Heart left ventricle (tissue), 16 donors: ENCODE measurements around the gene RBMS1. TPM values are rescaled to one million over a fixed set of nuclear protein-coding genes. Genes with fewer than 3 reads are reported as not detected.

ENCODE experiments used
- ATAC-seq, 4 donors: fragments of 200-7000 bp; cut with Tn5 transposase; one replicate each; pipeline ENCODE4 v1.9.1; 2020 to 2022; ENCODE audit warnings: moderate library complexity in 4 of 4, mild to moderate bottlenecking in 3 of 4, moderate number of reproducible peaks in 1 of 4
- DNase-seq, 5 donors: peaks; one replicate each; pipeline ENCODE4 v3.0.0-alpha.2; 2020
- H3K27ac ChIP-seq, 12 donors: fragments of 200-600 bp; sonication (generic) in 4 of 12; one replicate each; pipeline versions ENCODE4 v1.5.0 to v1.8.0; 2016 to 2022; ENCODE audit warnings: mild to moderate bottlenecking in 2 of 12
- H3K27me3 ChIP-seq, 9 donors: fragments of 200-600 bp; sonication (generic) in 2 of 9; one replicate each; pipeline versions ENCODE4 v1.5.1 to v1.8.0; 2016 to 2022; ENCODE audit warnings: mild to moderate bottlenecking in 3 of 9
- H3K36me3 ChIP-seq, 9 donors: fragments of 200-600 bp; sonication (generic) in 2 of 9; one replicate each; pipeline versions ENCODE4 v1.5.0 to v1.8.0; 2018 to 2022; ENCODE audit warnings: mild to moderate bottlenecking in 2 of 9
- H3K4me1 ChIP-seq, 12 donors: fragments of 200-600 bp; sonication (generic) in 4 of 12; one replicate each; pipeline versions ENCODE4 v1.5.0 to v1.8.0; 2016 to 2022; ENCODE audit warnings: mild to moderate bottlenecking in 3 of 12
- H3K4me3 ChIP-seq, 12 donors: fragments of 200-600 bp; sonication (generic) in 4 of 12; one replicate each; pipeline versions ENCODE4 v1.5.0 to v1.8.0; 2017 to 2022; ENCODE audit warnings: mild to moderate bottlenecking in 9 of 12, moderate library complexity in 4 of 12
- H3K9me3 ChIP-seq, 12 donors: fragments of 200-600 bp; sonication (generic) in 4 of 12; one replicate each; pipeline versions ENCODE4 v1.5.0 to v1.8.0; 2016 to 2022; ENCODE audit warnings: mild to moderate bottlenecking in 1 of 12
- POLR2A ChIP-seq, 2 donors: fragments of 450-650 bp; IDR thresholded peaks; one replicate each; pipeline ENCODE4 v1.6.1; 2017; ENCODE audit warnings: antibody characterized with exemption in 2 of 2, mild to moderate bottlenecking in 2 of 2, moderate library complexity in 2 of 2
- WGBS, 4 donors: extraction: QIAGEN DNeasy Blood & Tissue Kit in 2 of 4; methylation state at CpG; one replicate each; pipeline versions ENCODE4 v1.1.5 to v1.1.7; 2013 to 2018; 5-methylcytosine and 5-hydroxymethylcytosine counted together
- intact Hi-C, 10 donors: fragments of 100-400 bp; cut with DNase I; formaldehyde crosslinking; loops; one replicate each; pipeline versions ENCODE4 v1.11.1 to v1.14.2; 2022
- polyA plus RNA-seq, 2 donors: library from polyadenylated mRNA; stranded (reverse); fragments of 200-250 nt; gene quantifications; one replicate each; pipeline ENCODE4 v1.2.3, GENCODE V29; 2013
- total RNA-seq, 9 donors: library from RNA; depleted of rRNA in 2 of 9; stranded (reverse); fragments of >200 nt in 2 of 9; fragmentation: NEBNext Ultra II Directional in 3 of 9; extraction: Animal tissue kit (Norgen Biotek cat#: 25700) in 3 of 9; gene quantifications; one replicate each; pipeline versions ENCODE4 v1.1.0 to v1.2.4, GENCODE V29; 2016 to 2023
- TF ChIP-seq, protein P1 (sequence below), 12 donors: fragments of 200-600 bp; sonication (generic) in 4 of 12; IDR thresholded peaks; one replicate each; pipeline versions ENCODE4 v1.5.0 to v1.8.0; 2018 to 2022; ENCODE audit warnings: antibody characterized with exemption in 12 of 12, mild to moderate bottlenecking in 5 of 12
- donor health status: ischemic (EF 13 %, LVEDD 7.1; RV severe dilation, severe dysfunction).
- donor health status: healthy with polysubstance abuse.
- donor health status: DM: no; HTN: yes; CAD: no.
- donor health status: DM: no; HTN: no; CAD: no.
- donor health status: ischemic (EF 25% LVEDD 6.9; RV normal size, moderate dysfunction).
- donor health status: ischemic (EF 25% LVEDD 5.7; RV mildly dilated, moderate dysfunction).
- donor health status: healthy.
- donor health status: DM: yes; HTN: yes; CAD: no.
- donor health status: ischemic (EF 35%, LVEDD 5.7; RV mildly dilated, moderate dysfunction).
- donor health status: nonischemic (EF 11% LVEDD 7.7; RV severe dilation, severe dysfunction).
- donor health status: DM: yes; HTN: yes; CAD: no.
- donor health status: PGD.
- donor health status: ischemic (EF 29% LVEDD 5.4; RV normal size, mild dysfunction).
- donor health status: nonischemic (EF 23%, LVEDD 6.1; RV moderate dilation, normal function).

Gene RBMS1
- total and polyA plus RNA-seq, 11 donors, result 32.4 to 102 (median 52.6) TPM

DNA sequence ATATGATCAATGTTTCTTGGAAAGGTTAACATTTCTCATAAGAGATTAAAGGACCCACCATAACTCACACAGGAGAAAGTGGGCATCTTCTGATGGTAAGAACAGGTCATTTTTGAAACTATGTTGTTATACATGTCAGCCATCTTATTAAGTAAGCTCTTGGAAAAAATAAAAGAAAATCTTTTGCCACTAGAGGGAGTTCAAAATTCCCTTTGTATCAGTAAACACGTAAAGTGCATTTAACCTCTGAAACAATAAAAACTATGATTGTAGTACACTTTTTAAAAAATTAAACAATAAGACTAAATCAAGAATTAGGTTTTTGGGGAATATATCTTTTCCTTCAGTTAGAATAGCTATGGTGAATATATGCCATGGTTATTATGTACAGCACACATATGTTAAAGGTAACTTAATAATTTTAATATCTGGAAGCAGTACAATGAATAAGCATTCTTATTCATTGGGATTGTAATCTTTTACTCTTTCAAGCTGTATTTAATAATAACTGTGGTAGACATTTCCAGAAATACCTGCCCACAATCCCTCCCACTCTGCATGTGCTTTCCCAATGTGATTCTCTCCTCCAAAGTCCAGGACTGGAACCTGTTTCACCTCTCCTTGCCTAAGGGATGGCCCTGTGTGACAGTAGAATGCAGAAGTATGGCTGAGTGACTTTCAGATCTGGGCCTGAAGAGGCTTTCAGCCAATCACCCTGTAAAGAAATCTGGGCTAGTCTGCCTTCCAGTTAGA is 64.2 kb downstream of the RBMS1 start:
- peak in 1 of 4 donors; percentile 40 for ATAC-seq
- peaks cover 0 to 70% (median 53%) of the 10 kb centered on the region in 12 donors for H3K4me1 ChIP-seq
- peaks cover 0 to 11% (median 0%) of the 10 kb centered on the region in 9 donors for H3K36me3 ChIP-seq
- peak overlapping the region in 10 of 12 donors; percentile 38 to 82 (median 75) for H3K27ac ChIP-seq
- TF ChIP-seq POLR2A (IDR thresholded peaks at IDR 0.05), result no peak
- TF ChIP-seq, protein P1, sequence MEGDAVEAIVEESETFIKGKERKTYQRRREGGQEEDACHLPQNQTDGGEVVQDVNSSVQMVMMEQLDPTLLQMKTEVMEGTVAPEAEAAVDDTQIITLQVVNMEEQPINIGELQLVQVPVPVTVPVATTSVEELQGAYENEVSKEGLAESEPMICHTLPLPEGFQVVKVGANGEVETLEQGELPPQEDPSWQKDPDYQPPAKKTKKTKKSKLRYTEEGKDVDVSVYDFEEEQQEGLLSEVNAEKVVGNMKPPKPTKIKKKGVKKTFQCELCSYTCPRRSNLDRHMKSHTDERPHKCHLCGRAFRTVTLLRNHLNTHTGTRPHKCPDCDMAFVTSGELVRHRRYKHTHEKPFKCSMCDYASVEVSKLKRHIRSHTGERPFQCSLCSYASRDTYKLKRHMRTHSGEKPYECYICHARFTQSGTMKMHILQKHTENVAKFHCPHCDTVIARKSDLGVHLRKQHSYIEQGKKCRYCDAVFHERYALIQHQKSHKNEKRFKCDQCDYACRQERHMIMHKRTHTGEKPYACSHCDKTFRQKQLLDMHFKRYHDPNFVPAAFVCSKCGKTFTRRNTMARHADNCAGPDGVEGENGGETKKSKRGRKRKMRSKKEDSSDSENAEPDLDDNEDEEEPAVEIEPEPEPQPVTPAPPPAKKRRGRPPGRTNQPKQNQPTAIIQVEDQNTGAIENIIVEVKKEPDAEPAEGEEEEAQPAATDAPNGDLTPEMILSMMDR (IDR thresholded peaks at IDR 0.05), result peak; percentile 42 to 70 (median 60)
- no peak for DNase-seq
- H3K9me3 ChIP-seq, result peaks cover 0 to 11% (median 2%) of the 10 kb centered on the region in 12 donors
- intact Hi-C loops, result loop anchor here in 8 of 10 donors (2.0 to 10.0 kb wide), 10 partner anchors 55 to 563 kb away; partner anchors contain the start of gene RBMS1 (in 7 of the 8)
- H3K4me3 ChIP-seq, result no peak overlapping the region
- no peaks in the 10 kb centered on the region for H3K27me3 ChIP-seq
- 9 to 22% (median 16%) methylated on average over 1 of the region's 1 CpG for WGBS, 4 donors

DNA sequence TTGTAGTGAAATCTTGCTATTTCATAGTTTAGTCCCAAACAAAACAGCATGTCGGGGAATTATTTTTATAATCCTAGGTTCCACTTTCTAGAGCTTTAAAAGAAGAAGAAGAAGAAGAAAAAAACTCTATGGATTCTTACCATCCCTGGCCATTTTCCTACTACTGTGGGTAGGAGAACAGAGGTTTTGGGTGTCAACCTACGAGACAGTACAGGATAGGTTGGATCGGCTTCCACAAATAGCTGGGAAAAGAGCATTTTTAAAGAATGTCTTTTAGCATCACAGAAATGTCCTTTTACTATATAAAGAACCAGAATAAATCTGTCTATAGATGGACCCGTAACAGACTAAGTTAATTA is 65.2 kb downstream of the RBMS1 start:
- TF ChIP-seq, protein P1 (IDR thresholded peaks at IDR 0.05), result no peak
- no peak for TF ChIP-seq POLR2A (IDR thresholded peaks at IDR 0.05)
- 63 to 75% (median 65%) methylated on average over 4 of the region's 4 CpGs for WGBS, 4 donors
- DNase-seq (no peak), ATAC-seq (no peak)
- Histone ChIP-seq H3K4me1 (peaks cover 0 to 64% (median 47%) of the 10 kb centered on the region in 12 donors), H3K27ac (peak overlapping the region; percentile 20 to 82 (median 74)), H3K36me3 (peaks cover 0 to 11% (median 0%) of the 10 kb centered on the region in 9 donors), H3K27me3 (no peaks in the 10 kb centered on the region), H3K9me3 (peaks cover 0 to 11% (median 2%) of the 10 kb centered on the region in 12 donors), H3K4me3 (peak overlapping the region in 6 of 12 donors; percentile 21 to 45 (median 28))
- intact Hi-C loops, result loop anchor here in 8 of 10 donors (2.0 to 10.0 kb wide), 10 partner anchors 54 to 564 kb away; partner anchors contain the start of gene RBMS1 (in 7 of the 8)

DNA sequence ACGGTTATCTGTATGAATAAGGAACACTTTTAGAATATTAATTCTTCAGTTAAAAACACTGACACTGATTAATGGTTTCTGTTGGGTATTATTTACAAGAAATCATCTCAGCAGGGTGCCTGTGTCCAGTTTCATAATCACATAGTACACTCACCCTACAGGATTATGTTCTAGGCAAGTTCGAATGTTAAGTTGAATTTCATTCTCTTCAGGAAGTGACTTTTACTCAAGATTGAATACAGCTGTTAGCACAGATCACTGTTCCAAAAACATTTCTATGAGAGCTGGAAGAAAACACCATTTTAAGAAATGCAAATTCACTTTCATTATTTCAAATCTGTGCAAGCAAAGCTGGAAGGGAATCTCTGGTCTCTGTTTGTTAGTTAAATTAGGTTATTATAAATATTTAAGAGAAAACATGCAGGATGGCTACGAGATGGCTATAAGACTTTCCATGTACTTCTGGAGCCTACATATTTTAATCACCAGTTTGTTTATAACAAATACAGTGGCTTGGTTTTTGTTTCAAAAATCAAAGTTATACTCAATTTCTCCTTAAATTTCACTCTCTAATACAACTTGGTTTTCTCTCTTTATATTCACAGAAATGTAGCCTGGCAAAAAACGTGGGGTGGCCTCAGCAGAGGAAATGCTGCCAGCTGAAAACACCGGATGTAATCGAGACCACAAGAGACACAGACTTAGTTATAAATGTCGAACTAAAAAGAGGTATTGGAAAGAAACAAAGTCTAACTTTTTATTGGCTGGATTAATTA is 65.8 kb downstream of the RBMS1 start:
- Histone ChIP-seq H3K4me1 (peaks cover 0 to 64% (median 45%) of the 10 kb centered on the region in 12 donors), H3K36me3 (peaks cover 0 to 11% (median 0%) of the 10 kb centered on the region in 9 donors), H3K9me3 (peaks cover 0 to 11% (median 2%) of the 10 kb centered on the region in 12 donors), H3K27ac (peak overlapping the region; percentile 20 to 82 (median 74)), H3K4me3 (peak overlapping the region in 7 of 12 donors; percentile 1 to 45 (median 25)), H3K27me3 (no peaks in the 10 kb centered on the region)
- 28 to 38% (median 29%) methylated on average over 7 of the region's 7 CpGs for WGBS, 4 donors
- DNase-seq, result peak in 2 of 5 donors; percentile 36 to 43
- peak in 3 of 4 donors; percentile 61 to 75 (median 67) for ATAC-seq
- intact Hi-C loops, result loop anchor here in 8 of 10 donors (2.0 to 10.0 kb wide), 10 partner anchors 53 to 564 kb away; partner anchors contain the start of gene RBMS1 (in 7 of the 8)
- TF ChIP-seq POLR2A (IDR thresholded peaks at IDR 0.05), result no peak
- TF ChIP-seq, protein P1 (IDR thresholded peaks at IDR 0.05), result no peak
